ENCODE results near the gene FAM89B.

FAM89B gene

DNA sequence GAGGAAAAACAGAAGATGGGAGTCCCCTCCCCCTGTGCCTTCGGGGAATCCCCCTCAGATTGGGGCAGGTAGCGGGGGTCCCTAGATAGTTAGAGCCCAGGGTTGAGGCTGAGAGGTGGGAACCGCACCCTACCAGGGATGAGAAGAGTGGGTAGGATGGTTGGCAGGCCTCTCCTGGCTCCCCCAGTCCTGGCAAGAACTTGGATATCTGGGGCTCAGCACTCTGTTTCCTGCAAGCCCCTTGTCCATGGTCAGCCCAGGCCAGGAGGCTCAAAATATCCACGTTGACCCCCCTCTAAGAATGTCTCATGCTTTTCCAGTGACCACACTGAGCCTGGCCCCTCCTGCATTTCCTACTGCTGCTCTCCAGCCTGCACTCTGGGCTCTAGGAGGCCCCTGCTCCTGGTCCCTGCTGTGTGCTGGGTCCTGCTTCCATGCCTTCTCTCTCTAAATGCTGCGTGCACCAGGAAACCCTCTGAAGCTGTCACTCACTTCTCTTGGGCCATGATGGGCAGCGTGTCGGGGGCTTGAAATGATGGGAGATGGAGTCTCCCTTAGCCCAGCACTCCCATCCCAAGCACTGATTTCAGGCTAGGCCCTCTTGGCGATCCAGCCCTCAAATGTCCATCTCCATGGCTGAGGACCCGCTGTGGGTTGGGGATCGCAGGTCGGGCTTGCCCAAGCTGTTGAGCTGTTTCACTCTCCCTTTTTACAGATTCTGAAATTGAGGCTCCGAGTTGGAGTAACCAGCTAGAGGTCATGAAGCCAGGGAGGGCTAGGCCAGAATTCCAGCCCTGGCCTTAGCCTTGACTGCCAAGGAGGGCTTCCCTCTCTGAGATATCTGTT, 39.6 kb downstream of the FAM89B start:
- no peak overlapping the region for H3K4me3 ChIP-seq (ENCODE audit: low read length)
- TF ChIP-seq, protein P1, sequence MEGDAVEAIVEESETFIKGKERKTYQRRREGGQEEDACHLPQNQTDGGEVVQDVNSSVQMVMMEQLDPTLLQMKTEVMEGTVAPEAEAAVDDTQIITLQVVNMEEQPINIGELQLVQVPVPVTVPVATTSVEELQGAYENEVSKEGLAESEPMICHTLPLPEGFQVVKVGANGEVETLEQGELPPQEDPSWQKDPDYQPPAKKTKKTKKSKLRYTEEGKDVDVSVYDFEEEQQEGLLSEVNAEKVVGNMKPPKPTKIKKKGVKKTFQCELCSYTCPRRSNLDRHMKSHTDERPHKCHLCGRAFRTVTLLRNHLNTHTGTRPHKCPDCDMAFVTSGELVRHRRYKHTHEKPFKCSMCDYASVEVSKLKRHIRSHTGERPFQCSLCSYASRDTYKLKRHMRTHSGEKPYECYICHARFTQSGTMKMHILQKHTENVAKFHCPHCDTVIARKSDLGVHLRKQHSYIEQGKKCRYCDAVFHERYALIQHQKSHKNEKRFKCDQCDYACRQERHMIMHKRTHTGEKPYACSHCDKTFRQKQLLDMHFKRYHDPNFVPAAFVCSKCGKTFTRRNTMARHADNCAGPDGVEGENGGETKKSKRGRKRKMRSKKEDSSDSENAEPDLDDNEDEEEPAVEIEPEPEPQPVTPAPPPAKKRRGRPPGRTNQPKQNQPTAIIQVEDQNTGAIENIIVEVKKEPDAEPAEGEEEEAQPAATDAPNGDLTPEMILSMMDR (IDR thresholded peaks at IDR 0.05; ENCODE audit: insufficient read depth, low read depth, low read length, missing control alignments): no peak
- DNase-seq (ENCODE audit: low read depth): no peak

DNA sequence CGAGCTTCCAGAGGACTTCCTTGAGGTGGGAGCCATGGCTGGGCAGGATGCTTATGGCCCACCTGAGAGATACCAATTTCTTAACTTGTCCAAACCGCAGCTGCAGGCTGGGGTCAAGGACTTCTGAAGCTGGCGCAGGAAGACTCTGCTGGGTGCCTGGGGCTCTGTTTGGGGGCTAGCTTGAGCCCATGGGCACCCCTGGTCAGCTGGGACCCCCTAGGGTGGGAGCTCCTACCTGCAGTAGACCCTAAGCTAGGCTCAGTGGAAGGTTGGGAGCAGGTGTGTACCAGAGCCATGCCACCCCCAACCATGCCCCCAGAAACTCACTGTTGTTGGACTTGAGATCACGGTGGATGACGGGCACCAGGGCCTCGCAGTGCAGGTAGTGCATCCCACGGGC, 40.4 kb downstream of the FAM89B start:
- TF ChIP-seq, protein P1 (IDR thresholded peaks at IDR 0.05; ENCODE audit: insufficient read depth, low read depth, low read length, missing control alignments): no peak
- peak overlapping the region; percentile 98 for H3K4me3 ChIP-seq (ENCODE audit: low read length)
- DNase-seq (ENCODE audit: low read depth): no peak

DNA sequence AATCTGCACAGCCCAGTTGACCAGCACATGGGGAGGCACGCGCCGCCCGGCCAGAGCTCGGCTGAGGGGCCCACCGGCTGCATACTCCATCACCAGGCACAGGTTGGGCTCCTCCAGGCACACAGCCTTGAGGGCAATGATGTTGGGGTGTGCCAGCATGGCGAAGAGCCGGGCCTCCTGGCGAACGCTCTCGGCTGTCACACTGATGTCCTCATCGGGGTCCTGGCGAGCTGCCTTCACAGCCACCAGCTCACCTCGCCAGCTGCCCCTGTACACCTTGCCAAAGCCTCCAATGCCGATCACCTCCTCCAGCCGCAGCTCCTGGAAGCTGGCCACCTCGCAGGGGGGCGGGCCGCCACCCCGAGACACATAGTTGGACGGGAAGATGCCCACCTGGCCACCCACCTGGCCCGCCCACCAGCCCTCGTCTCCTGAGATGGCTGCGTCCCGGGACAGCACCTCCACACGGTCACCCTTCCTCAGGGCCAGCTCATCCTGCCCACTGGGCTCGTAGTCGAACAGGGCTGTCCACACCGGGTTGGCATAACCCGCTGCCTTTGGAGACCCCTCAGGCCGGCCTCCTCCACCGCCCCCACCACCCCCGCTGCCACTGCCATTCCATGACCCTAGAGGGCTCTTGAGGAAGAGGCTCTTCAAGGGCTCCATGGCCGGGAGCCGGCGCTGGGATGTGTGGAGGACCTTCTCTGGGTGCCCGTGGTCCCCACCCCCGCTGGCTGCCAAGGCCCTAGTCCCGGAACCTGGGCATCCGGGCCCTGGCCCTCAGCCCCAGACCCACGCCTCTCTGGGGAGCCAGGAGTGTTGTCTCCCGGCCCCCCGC, 41.0 kb downstream of the FAM89B start:
- TF ChIP-seq, protein P1 (IDR thresholded peaks at IDR 0.05; ENCODE audit: insufficient read depth, low read depth, low read length, missing control alignments): no peak
- DNase-seq (ENCODE audit: low read depth): no peak
- H3K4me3 ChIP-seq (ENCODE audit: low read length): peak overlapping the region; percentile 98

DNA sequence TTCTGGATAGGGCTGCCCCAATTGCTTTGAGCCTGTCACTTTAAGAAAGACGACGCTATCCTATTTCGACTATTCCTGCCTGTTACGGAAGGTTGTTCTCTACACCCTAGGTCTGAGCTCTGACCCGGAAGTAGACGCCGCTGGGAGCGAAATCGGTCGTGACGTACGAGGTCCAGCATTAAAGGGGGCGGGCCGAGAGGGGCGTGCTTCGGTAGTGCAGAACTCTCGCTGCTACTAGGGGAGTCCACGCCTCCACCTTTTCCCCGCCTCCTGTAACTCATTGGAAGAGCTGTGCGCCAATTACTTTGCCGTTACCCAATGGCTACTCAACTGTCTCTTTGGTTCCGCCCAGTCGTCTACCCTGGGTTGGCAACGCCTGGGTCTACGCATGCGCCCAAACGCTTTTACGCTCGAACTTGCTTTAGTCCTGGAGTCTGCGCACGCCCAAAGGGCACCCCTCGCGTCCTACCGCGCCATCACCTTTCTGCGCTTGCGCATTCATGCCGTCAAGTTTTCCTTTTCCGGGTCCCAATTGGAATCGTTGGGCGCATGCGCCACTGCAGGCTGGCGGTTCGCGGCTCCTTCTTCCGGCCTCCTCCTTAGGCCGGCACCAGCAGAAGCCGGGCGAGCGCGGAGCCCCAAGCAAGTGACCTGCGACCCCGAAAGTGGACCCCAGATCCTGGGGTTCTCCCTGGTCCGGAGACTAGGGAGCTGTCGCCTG, 43.1 kb downstream of the FAM89B start, which contains the start of gene PCNX3:
Gene PCNX3, plus strand, starts transcription at position 548 of the 721 bp plus-strand sequence. CDS start 536 bp downstream, outside the sequence.
- TF ChIP-seq, protein P1 (IDR thresholded peaks at IDR 0.05; ENCODE audit: insufficient read depth, low read depth, low read length, missing control alignments): no peak
- H3K4me3 ChIP-seq (ENCODE audit: low read length): peak within 1 kb of the TSS; percentile 98
- DNase-seq (ENCODE audit: low read depth): peak; percentile 100

DNA sequence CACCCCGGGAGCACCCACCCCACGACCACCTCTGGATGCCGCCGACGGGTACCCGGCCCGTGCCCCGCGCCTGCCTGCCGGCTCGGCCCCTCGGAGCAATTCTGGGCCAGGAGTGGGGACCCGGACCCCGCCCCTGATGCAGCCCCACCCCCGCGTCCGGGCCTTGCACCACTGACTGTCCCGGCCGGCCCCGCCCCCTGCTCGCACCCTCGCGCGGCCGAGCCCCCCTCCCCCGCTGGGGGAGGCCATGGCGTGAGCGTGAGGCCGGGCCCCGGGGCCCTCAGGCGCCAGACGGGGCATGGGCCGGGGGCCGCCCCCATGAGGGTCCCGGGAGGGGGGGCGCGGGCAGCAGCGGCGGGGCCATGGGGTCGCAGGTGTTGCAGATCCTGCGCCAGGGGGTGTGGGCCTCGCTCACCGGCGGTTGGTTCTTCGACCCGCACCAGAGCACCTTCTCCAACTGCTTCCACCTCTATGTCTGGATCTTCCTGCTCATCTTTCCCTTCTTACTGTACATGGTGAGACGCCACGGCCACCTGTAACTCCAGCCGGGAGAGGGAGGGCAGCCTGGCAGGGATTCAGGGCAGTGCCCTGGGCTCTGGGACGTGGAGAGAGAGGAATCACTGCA, 43.7 kb downstream of the FAM89B start:
- H3K4me3 ChIP-seq (ENCODE audit: low read length): peak overlapping the region; percentile 85
- no peak for DNase-seq (ENCODE audit: low read depth)
- TF ChIP-seq, protein P1 (IDR thresholded peaks at IDR 0.05; ENCODE audit: insufficient read depth, low read depth, low read length, missing control alignments): no peak

DNA sequence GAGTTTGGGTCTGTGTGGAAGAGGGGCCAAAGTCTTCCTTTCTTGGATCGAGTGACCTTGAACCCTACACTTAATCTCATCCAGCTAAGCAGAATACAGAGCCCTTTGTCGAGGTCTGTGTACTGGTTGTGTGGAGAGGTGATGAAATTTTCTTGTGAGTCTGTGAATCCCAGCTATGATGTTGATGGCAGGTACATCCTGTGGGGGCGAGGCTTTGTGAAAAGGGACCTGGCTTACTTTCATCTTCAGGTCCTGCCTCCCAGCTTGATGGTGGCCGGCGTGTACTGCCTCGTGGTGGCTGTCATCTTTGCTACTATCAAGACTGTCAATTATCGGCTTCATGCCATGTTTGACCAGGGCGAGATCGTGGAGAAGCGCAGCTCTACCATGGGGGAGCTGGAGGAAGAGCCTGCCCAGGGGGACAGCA, 44.2 kb downstream of the FAM89B start:
- TF ChIP-seq, protein P1 (IDR thresholded peaks at IDR 0.05; ENCODE audit: insufficient read depth, low read depth, low read length, missing control alignments): no peak
- no peak for DNase-seq (ENCODE audit: low read depth)
- H3K4me3 ChIP-seq (ENCODE audit: low read length): peak overlapping the region; percentile 85

Data from epithelial cell of esophagus (primary cell).